ENCODE data around the gene PTPN18.
A peak's percentile ranks its signal among the peaks of the same experiment; 100 is the strongest.

PTPN18 gene

GRCh38 chr2:130341562-130342019, 14.3 kb upstream of the PTPN18 start:
- H3K4me3 ChIP-seq (ENCODE audit: control insufficient read depth, low read depth, low read length) = peak overlapping the region; percentile 87

DNA sequence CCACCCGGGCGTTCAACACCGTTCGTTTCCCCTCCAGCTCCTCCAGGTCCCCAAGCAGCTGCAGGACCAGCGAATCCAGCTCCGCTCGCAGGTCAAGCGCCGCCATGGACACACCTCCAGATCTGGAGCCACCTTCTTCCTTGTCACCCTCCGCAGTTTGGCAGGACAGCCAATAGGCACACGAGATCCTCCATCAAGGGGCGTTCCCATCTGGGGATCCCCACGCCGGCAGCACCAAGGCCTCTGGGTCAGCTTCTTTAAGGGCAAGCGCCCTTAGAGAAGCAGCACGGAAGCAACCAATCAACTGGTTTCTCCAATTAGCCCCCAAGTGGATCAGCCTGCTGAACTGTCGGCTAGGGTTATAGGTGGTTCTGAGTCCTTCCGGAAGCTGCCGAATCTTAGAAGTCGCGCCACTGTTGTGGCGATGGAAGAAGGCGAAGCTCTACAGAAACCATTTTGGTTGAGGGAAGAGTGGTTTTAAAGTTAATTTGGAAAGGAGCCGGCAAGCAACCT, 13.8 kb upstream of the PTPN18 start:
- peak overlapping the region; percentile 87 for H3K4me3 ChIP-seq (ENCODE audit: control insufficient read depth, low read depth, low read length)
- no peak for TF ChIP-seq CTCF (conservative IDR thresholded peaks at IDR 0.05; ENCODE audit: control insufficient read depth, insufficient read depth, low read depth, low read length)
- peak; percentile 92 for DNase-seq (ENCODE audit: low read depth)

More at GRCh38 chr2:130341562-130342019, 14.3 kb upstream of the PTPN18 start:
- DNase-seq (ENCODE audit: low read depth) = peak; percentile 3
- no peak for TF ChIP-seq CTCF (conservative IDR thresholded peaks at IDR 0.05; ENCODE audit: control insufficient read depth, insufficient read depth, low read depth, low read length)

DNA sequence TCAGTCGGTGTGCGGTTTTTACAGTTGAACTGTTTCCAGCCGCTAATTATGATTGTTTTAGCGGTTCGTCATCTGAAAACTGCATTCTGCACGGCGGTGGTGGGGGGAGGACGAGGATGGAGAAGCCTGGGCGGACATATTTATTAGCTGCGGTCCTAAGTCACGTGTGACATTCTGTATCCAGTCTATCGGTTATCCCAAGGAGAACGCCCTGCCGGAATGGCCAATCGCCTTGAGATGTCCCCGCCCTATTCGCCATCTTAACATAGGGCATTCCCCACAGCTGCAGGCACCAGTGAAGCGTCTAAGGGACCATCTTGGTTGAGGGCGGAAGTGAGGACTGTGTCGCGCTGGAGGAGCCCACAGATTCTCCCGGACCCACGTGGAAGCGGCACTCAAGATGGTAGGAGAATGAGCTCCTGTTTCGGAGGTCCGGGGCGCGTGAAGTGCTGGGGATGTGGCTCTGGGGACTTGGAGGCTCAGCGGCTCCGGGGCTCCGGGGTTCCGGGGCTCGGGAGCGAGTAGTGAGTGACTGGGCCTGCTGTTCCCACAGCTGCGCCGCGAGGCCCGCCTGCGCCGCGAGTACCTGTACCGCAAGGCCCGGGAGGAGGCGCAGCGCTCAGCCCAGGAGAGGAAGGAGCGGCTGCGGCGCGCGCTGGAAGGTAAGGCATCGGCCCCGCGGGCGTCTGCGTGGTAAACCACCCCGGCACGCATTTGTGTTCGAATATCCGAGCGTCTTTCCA, 13.2 kb upstream of the PTPN18 start, which contains the start of gene IMP4:
IMP4 (plus strand) TSS at position 365 of the 743 bp plus-strand sequence; CDS start at position 401, 36 bp downstream.
- no peak for TF ChIP-seq CTCF (conservative IDR thresholded peaks at IDR 0.05; ENCODE audit: control insufficient read depth, insufficient read depth, low read depth, low read length)
- DNase-seq (ENCODE audit: low read depth) = peak; percentile 100
- H3K4me3 ChIP-seq (ENCODE audit: control insufficient read depth, low read depth, low read length) = peak within 1 kb of the TSS; percentile 87

DNA sequence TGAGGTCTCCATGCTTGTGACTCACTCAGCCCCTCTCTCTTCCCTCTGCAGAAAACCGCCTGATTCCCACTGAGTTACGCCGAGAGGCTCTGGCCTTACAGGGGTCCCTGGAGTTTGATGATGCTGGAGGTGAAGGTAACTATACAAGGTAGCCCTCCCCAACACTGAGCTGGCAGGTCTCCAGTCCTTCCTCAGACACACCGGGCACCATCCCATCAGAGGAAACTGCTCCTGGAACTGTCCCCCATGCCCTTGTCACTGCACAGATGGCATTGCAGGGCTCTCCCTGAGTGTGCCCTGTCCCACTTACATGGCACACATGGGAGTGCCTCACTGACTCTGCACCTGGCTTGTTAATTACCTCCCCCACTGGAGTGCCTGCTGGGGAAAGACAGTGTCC, 11.3 kb upstream of the PTPN18 start:
- no peak for DNase-seq (ENCODE audit: low read depth)
- no peak overlapping the region for H3K4me3 ChIP-seq (ENCODE audit: control insufficient read depth, low read depth, low read length)
- no peak for TF ChIP-seq CTCF (conservative IDR thresholded peaks at IDR 0.05; ENCODE audit: control insufficient read depth, insufficient read depth, low read depth, low read length)

GRCh38 chr2:130345091-130345490, 10.8 kb upstream of the PTPN18 start:
- no peak for DNase-seq (ENCODE audit: low read depth)
- TF ChIP-seq CTCF (conservative IDR thresholded peaks at IDR 0.05; ENCODE audit: control insufficient read depth, insufficient read depth, low read depth, low read length) = no peak
- H3K4me3 ChIP-seq (ENCODE audit: control insufficient read depth, low read depth, low read length) = no peak overlapping the region

DNA sequence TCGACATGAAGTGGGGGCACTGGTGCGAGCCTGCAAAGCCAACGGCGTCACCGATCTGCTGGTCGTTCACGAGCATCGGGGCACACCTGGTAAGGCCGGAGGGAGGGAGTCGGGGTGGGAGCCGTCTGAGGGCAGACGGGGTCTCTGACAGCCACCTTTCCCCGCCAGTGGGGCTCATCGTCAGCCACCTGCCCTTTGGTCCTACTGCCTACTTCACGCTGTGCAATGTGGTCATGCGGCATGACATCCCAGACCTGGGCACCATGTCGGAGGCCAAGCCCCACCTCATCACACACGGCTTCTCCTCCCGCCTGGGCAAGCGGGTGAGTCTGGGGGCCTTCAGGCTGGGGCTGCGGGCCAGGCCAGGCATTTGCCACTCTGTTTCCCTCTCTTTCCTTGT, 10.2 kb upstream of the PTPN18 start:
- no peak for TF ChIP-seq CTCF (conservative IDR thresholded peaks at IDR 0.05; ENCODE audit: control insufficient read depth, insufficient read depth, low read depth, low read length)
- no peak for DNase-seq (ENCODE audit: low read depth)
- no peak overlapping the region for H3K4me3 ChIP-seq (ENCODE audit: control insufficient read depth, low read depth, low read length)
